HepG2 (cell line): ENCODE data around the gene ARHGAP4. TPM values are rescaled to one million over a fixed set of nuclear protein-coding genes. Genes with fewer than 3 reads are reported as not detected.

Source experiments
- ATAC-seq: fragments of 200-7000 bp; cut with Tn5 transposase; 3 replicates; pipeline ENCODE4 v1.9.1; 2020; ENCODE audit warnings: mild to moderate bottlenecking, moderate library complexity
- BruUV-seq: library from RNA; stranded (reverse); fragments of 400-500 nt; replicated peaks from 2 replicates; lab custom pipeline; 2021; lab: Mats Ljungman, UMichigan
- CTCF ChIA-PET: fragments of 300-600 bp; formaldehyde crosslinking; extraction: SDS; loops from one replicate; lab custom pipeline; 2021; ENCODE audit warnings: low total read pairs, inconsistent platforms, low intra/inter-chr PET ratio; lab: Yijun Ruan, JAX
- POLR2A ChIA-PET: fragments of 350-600 bp; sonication (Branson Sonifier 250); formaldehyde crosslinking; loops from one replicate; lab custom pipeline; 2020; ENCODE audit warnings: antibody characterized with exemption, inconsistent platforms; lab: Yijun Ruan, JAX
- DNase-seq: peaks from one replicate; pipeline ENCODE4 v3.0.0-alpha.2; 2015; ENCODE audit warnings: low spot score
- FAIRE-seq: peaks from 3 replicates; lab custom pipeline; 2011; peaks lifted over from hg19 to GRCh38; lab: Jason Lieb, UNC
- H2AFZ ChIP-seq: one replicate; pipeline ENCODE4 v1.6.1; 2011; ENCODE audit warnings: low read length, inconsistent platforms
- H3K27ac ChIP-seq: fragments of 300-600 bp; 3 replicates; pipeline ENCODE4 v1.8.0; 2011; ENCODE audit warnings: mixed run types, mild to moderate bottlenecking, mixed read lengths, low read length, inconsistent platforms; ENCODE audit not compliant: insufficient read depth; ENCODE audit errors: extremely low read length
- H3K27me3 ChIP-seq, 2 experiments: fragments of 200-600 bp in 1 of 2; 2 replicates in 1 of 2; 3 replicates in 1 of 2; pipeline versions ENCODE4 v1.6.0 to v1.8.0; 2011; ENCODE audit warnings: low read length in 2 of 2, mild to moderate bottlenecking in 2 of 2, moderate library complexity in 2 of 2, inconsistent platforms in 1 of 2; ENCODE audit not compliant: insufficient read depth in 2 of 2, control insufficient read depth in 1 of 2
- H3K36me3 ChIP-seq, 2 experiments: fragments of 200-600 bp in 1 of 2; replicated peaks in 1 of 2; 2 replicates in 1 of 2; 3 replicates in 1 of 2; pipeline versions ENCODE4 v1.5.1 to v1.8.0; 2011; ENCODE audit warnings: low read length in 2 of 2, inconsistent platforms in 1 of 2; ENCODE audit not compliant: insufficient read depth in 2 of 2, control insufficient read depth in 1 of 2
- H3K4me1 ChIP-seq: 2 replicates; pipeline ENCODE4 v1.5.1; 2012; ENCODE audit warnings: low read length, inconsistent platforms; ENCODE audit not compliant: insufficient read depth
- H3K4me2 ChIP-seq: 2 replicates; pipeline ENCODE4 v1.6.0; 2011; ENCODE audit warnings: low read depth, low read length, inconsistent platforms
- H3K4me3 ChIP-seq, 3 experiments: fragments of 200-600 bp in 1 of 3; sonication (generic), shearing (Covaris generic) in 1 of 3; replicated peaks in 1 of 3; 2 replicates each; pipeline ENCODE4 v1.5.1; 2011 to 2016; ENCODE audit warnings: low read length in 3 of 3, inconsistent platforms in 2 of 3, low read depth in 2 of 3, mild to moderate bottlenecking in 2 of 3, control low read depth in 1 of 3, mixed read lengths in 1 of 3; ENCODE audit not compliant: insufficient read depth in 1 of 3
- H3K79me2 ChIP-seq: one replicate; pipeline ENCODE4 v1.6.1; 2011; ENCODE audit warnings: low read length, inconsistent platforms; ENCODE audit not compliant: insufficient read depth
- H3K9ac ChIP-seq: 2 replicates; pipeline ENCODE4 v1.6.0; 2011; ENCODE audit warnings: mild to moderate bottlenecking, low read depth, low read length, inconsistent platforms; ENCODE audit not compliant: insufficient read depth
- H3K9me3 ChIP-seq: 2 replicates; pipeline ENCODE4 v1.5.1; 2012; ENCODE audit warnings: mild to moderate bottlenecking, low read length
- H4K20me1 ChIP-seq: 2 replicates; pipeline ENCODE4 v1.6.0; 2011; ENCODE audit warnings: inconsistent platforms, mild to moderate bottlenecking, low read length, moderate library complexity; ENCODE audit not compliant: insufficient read depth
- ERF ChIP-seq: IDR thresholded peaks from 2 replicates; pipeline ENCODE4 v1.6.1; 2018; ENCODE audit warnings: missing biosample characterization, missing genetic modification reagents
- FLYWCH1 ChIP-seq: sonication (generic); formaldehyde crosslinking; IDR thresholded peaks from 2 replicates; pipeline ENCODE4 v1.8.1; 2023; ENCODE audit warnings: mild to moderate bottlenecking, missing genetic modification reagents
- HMG20A ChIP-seq: IDR thresholded peaks from 2 replicates; pipeline ENCODE4 v1.6.1; 2016; ENCODE audit warnings: borderline replicate concordance
- KAT7 ChIP-seq: IDR thresholded peaks from 2 replicates; pipeline ENCODE4 v1.6.1; 2018; ENCODE audit warnings: borderline replicate concordance, missing compliant biosample characterization
- MAFK ChIP-seq, 2 experiments: IDR thresholded peaks in 1 of 2; conservative IDR thresholded peaks in 1 of 2; 2 replicates each; pipeline ENCODE4 v1.6.1; 2011; ENCODE audit warnings: improper control_type of control experiment in 2 of 2, low read length in 2 of 2
- MYNN ChIP-seq: sonication (generic); formaldehyde crosslinking; IDR thresholded peaks from 2 replicates; pipeline ENCODE4 v1.4.0; 2020; ENCODE audit warnings: mild to moderate bottlenecking, low read depth, missing genetic modification reagents
- SNAPC2 ChIP-seq: sonication (generic); formaldehyde crosslinking; IDR thresholded peaks from 2 replicates; pipeline ENCODE4 v1.8.1; 2022; ENCODE audit warnings: mild to moderate bottlenecking, missing genetic modification reagents
- TBP ChIP-seq: sonication (generic); formaldehyde crosslinking; IDR thresholded peaks from 2 replicates; pipeline ENCODE4 v1.5.0; 2020; ENCODE audit warnings: missing genetic modification reagents
- WIZ ChIP-seq: sonication (generic); formaldehyde crosslinking; IDR thresholded peaks from 2 replicates; pipeline ENCODE4 v1.5.1; 2020; ENCODE audit warnings: mild to moderate bottlenecking, missing genetic modification reagents
- ZNF296 ChIP-seq: sonication (generic); formaldehyde crosslinking; conservative IDR thresholded peaks from 2 replicates; pipeline ENCODE4 v1.5.0; 2020; ENCODE audit warnings: mild to moderate bottlenecking, missing genetic modification reagents
- ZNF33B ChIP-seq: sonication (generic); formaldehyde crosslinking; IDR thresholded peaks from 2 replicates; pipeline ENCODE4 v1.5.1; 2020; ENCODE audit warnings: mild to moderate bottlenecking, missing genetic modification reagents
- ZNF598 ChIP-seq: sonication (generic); formaldehyde crosslinking; IDR thresholded peaks from 2 replicates; pipeline ENCODE4 v1.5.1; 2020; ENCODE audit warnings: mild to moderate bottlenecking, missing genetic modification reagents, borderline replicate concordance
- ZNF674 ChIP-seq: sonication (generic); formaldehyde crosslinking; IDR thresholded peaks from 2 replicates; pipeline ENCODE4 v1.5.0; 2020; ENCODE audit warnings: low read depth, mild to moderate bottlenecking, missing genetic modification reagents
- ZSCAN25 ChIP-seq: sonication (generic); formaldehyde crosslinking; IDR thresholded peaks from 2 replicates; pipeline ENCODE4 v1.8.0; 2022; ENCODE audit warnings: mild to moderate bottlenecking, missing genetic modification reagents
- WGBS: methylation state at CpG from one replicate; pipeline ENCODE4 v1.1.6; 2017; ENCODE audit warnings: low lambda C conversion rate; 5-methylcytosine and 5-hydroxymethylcytosine counted together
- in situ Hi-C: cut with HindIII; loops from 2 replicates; pipeline ENCODE4 v1.10.0; 2017; ENCODE audit warnings: low pct_unique_long_range_greater_than_20kb; ENCODE audit not compliant: extremely low pct_ligation_motif_present
- intact Hi-C: fragments of 100-400 bp; cut with micrococcal nuclease; formaldehyde crosslinking; loops from one replicate; pipeline ENCODE4 v1.10.0; 2022; ENCODE audit not compliant: unreplicated experiment
- polyA plus RNA-seq, 8 experiments: library from polyadenylated mRNA; depleted of rRNA in 3 of 8; stranded (reverse) in 7 of 8; unstranded in 1 of 8; fragments of >200 nt; fragmentation: Illumina TruSeq in 4 of 8; extraction: Trizol in 4 of 8; gene quantifications; 2 replicates each; pipeline versions ENCODE4 v1.2.1 to v1.2.3, GENCODE V29; 2011 to 2016; ENCODE audit warnings: low read depth in 4 of 8, missing spikeins in 1 of 8, mixed read lengths in 1 of 8; ENCODE audit not compliant: insufficient read depth in 1 of 8
- total RNA-seq, 5 experiments: library from RNA; depleted of rRNA; stranded (reverse); fragments of >200 nt; fragmentation: Illumina TruSeq; extraction: Trizol; gene quantifications; 2 replicates each; pipeline ENCODE4 v1.2.3, GENCODE V29; 2016; ENCODE audit warnings: low read depth in 1 of 5
- TF ChIP-seq, protein P1 (sequence below): IDR thresholded peaks from 2 replicates; pipeline ENCODE4 v1.6.1; 2018; ENCODE audit warnings: missing genetic modification reagents, mild to moderate bottlenecking, missing compliant biosample characterization
- TF ChIP-seq, protein P2 (sequence below): sonication (generic); formaldehyde crosslinking; IDR thresholded peaks from 2 replicates; pipeline ENCODE4 v1.4.0; 2020; ENCODE audit warnings: missing genetic modification reagents, borderline replicate concordance
- TF ChIP-seq, protein P3 (sequence below), 2 experiments: fragments of 450-650 bp in 1 of 2; sonication (generic) in 1 of 2; formaldehyde crosslinking; IDR thresholded peaks; 2 replicates each; pipeline versions ENCODE4 v1.5.0 to v1.8.0; 2020 to 2022; ENCODE audit warnings: mild to moderate bottlenecking in 1 of 2, missing genetic modification reagents in 1 of 2

The ARHGAP4 gene
- total and polyA plus RNA-seq, 2 of the 13 experiments (the other 11 are each of a cell fraction or from before 2014, with no cell fraction given), result 0.57 to 0.64 TPM

DNA sequence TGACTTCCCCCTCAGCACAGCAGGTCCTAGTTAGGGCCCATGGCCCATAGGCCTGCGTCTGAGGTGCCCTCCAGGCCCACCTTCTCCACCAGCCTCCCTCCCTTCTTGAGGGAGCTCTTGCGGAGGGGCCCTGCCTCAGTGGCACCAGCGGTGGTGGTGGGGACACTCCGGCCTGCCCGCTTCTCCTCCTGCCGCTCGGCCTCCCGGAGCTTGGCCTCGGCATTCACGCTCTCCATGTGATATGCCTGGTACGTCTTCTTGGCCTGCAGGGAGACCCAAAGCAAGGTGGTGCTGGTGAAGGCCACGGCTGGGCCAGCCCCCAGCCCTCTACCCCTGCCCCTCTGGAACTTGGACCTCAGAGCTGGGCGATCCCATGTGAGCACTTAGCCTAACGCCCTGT is 5.5 kb downstream of the ARHGAP4 start (continued):
- no peak for TF ChIP-seq ZNF598 (CRISPR knock-in tag)

DNA sequence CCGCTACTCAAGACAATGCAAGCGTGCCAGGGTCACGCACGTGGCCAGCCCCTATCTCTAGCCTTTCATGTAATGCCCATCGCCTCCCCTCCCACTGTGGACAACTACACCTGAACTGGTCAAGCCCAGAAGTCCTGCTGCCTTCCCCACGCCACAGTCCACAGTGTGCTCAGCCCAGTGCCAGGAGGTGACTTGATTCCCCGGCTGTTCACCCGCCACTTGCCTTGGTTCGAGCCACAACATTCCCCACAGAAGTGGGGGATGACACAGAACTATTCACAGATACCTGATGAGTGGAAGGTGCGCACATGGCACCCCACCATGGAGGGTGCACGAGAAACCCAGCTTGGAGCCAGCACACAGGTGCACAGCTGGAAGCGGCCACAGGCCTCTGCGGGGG is 6.8 kb downstream of the ARHGAP4 start:
- 46% methylated on average over 6 of the region's 13 CpGs for WGBS
- H3K27me3 ChIP-seq, result no peaks in the 10 kb centered on the region; a peak in 2 of 5 replicates
- no peaks in the 10 kb centered on the region for H3K79me2 ChIP-seq
- in situ Hi-C loops (no loop called here), intact Hi-C loops (no loop called here)
- H3K4me1 ChIP-seq, result peaks cover 28% of the 10 kb centered on the region
- H3K36me3 ChIP-seq, result no peaks in the 10 kb centered on the region
- H2AFZ ChIP-seq, result no peak overlapping the region
- H4K20me1 ChIP-seq, result no peaks in the 10 kb centered on the region
- ChIA-PET CTCF (no interaction called here), POLR2A (no interaction called here)
- no peak overlapping the region for H3K27ac ChIP-seq
- no TSS peak for BruUV-seq
- no peak overlapping the region for H3K4me3 ChIP-seq
- ATAC-seq (no peak), DNase-seq (no peak), FAIRE-seq (no peak)
- H3K9me3 ChIP-seq, result no peaks in the 10 kb centered on the region
- no peak overlapping the region for H3K4me2 ChIP-seq
- H3K9ac ChIP-seq, result no peak overlapping the region
- no peak for TF ChIP-seq KAT7 (CRISPR knock-in tag)
- TF ChIP-seq SNAPC2 (CRISPR knock-in tag), result no peak
- TF ChIP-seq, protein P1, sequence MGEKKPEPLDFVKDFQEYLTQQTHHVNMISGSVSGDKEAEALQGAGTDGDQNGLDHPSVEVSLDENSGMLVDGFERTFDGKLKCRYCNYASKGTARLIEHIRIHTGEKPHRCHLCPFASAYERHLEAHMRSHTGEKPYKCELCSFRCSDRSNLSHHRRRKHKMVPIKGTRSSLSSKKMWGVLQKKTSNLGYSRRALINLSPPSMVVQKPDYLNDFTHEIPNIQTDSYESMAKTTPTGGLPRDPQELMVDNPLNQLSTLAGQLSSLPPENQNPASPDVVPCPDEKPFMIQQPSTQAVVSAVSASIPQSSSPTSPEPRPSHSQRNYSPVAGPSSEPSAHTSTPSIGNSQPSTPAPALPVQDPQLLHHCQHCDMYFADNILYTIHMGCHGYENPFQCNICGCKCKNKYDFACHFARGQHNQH (CRISPR knock-in tag), result no peak
- TF ChIP-seq, protein P2, sequence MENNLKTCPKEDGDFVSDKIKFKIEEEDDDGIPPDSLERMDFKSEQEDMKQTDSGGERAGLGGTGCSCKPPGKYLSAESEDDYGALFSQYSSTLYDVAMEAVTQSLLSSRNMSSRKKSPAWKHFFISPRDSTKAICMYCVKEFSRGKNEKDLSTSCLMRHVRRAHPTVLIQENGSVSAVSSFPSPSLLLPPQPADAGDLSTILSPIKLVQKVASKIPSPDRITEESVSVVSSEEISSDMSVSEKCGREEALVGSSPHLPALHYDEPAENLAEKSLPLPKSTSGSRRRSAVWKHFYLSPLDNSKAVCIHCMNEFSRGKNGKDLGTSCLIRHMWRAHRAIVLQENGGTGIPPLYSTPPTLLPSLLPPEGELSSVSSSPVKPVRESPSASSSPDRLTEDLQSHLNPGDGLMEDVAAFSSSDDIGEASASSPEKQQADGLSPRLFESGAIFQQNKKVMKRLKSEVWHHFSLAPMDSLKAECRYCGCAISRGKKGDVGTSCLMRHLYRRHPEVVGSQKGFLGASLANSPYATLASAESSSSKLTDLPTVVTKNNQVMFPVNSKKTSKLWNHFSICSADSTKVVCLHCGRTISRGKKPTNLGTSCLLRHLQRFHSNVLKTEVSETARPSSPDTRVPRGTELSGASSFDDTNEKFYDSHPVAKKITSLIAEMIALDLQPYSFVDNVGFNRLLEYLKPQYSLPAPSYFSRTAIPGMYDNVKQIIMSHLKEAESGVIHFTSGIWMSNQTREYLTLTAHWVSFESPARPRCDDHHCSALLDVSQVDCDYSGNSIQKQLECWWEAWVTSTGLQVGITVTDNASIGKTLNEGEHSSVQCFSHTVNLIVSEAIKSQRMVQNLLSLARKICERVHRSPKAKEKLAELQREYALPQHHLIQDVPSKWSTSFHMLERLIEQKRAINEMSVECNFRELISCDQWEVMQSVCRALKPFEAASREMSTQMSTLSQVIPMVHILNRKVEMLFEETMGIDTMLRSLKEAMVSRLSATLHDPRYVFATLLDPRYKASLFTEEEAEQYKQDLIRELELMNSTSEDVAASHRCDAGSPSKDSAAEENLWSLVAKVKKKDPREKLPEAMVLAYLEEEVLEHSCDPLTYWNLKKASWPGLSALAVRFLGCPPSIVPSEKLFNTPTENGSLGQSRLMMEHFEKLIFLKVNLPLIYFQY (CRISPR knock-in tag), result no peak
- no peak for TF ChIP-seq MYNN (CRISPR knock-in tag)
- TF ChIP-seq MAFK (conservative IDR thresholded peaks at IDR 0.05 in 1 of 2, IDR thresholded peaks at IDR 0.05 in 1 of 2; ENCODE audit: low read length in 2 of 2), result no peak
- no peak for TF ChIP-seq ZNF33B
- TF ChIP-seq TBP (CRISPR knock-in tag), result no peak
- TF ChIP-seq FLYWCH1, result no peak
- no peak for TF ChIP-seq WIZ (CRISPR knock-in tag)
- no peak for TF ChIP-seq HMG20A (CRISPR knock-in tag)
- TF ChIP-seq ERF, result no peak
- TF ChIP-seq ZSCAN25 (CRISPR knock-in tag), result no peak
- no peak for TF ChIP-seq ZNF674 (CRISPR knock-in tag)
- TF ChIP-seq ZNF296, result no peak
- TF ChIP-seq, protein P3, sequence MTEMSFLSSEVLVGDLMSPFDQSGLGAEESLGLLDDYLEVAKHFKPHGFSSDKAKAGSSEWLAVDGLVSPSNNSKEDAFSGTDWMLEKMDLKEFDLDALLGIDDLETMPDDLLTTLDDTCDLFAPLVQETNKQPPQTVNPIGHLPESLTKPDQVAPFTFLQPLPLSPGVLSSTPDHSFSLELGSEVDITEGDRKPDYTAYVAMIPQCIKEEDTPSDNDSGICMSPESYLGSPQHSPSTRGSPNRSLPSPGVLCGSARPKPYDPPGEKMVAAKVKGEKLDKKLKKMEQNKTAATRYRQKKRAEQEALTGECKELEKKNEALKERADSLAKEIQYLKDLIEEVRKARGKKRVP (CRISPR knock-in tag; IDR thresholded peaks at IDR 0.05), result no peak
